GM12873 (cell line): ENCODE measurements around the gene UGT2A1.

Source experiments
- CTCF ChIP-seq: IDR thresholded peaks from 2 replicates; pipeline ENCODE4 v1.5.1; 2012; ENCODE audit warnings: low read depth, mild to moderate bottlenecking, moderate library complexity, low read length, control low read depth; ENCODE audit not compliant: insufficient read depth; ENCODE audit errors: missing control alignments

Gene UGT2A1

GRCh38 chr4:69584135-69584534 is 68.9 kb downstream of the UGT2A1 start:
- no peak for TF ChIP-seq CTCF

- TF ChIP-seq CTCF, result no peak
These were observed 69.5 kb downstream of the UGT2A1 start for GRCh38 chr4:69583543-69583942.

GRCh38 chr4:69577245-69577644 is 75.8 kb downstream of the UGT2A1 start:
- TF ChIP-seq CTCF, result no peak

GRCh38 chr4:69576251-69576877 is 76.7 kb downstream of the UGT2A1 start:
- no peak for TF ChIP-seq CTCF

- no peak for TF ChIP-seq CTCF
These were observed 84.3 kb downstream of the UGT2A1 start for GRCh38 chr4:69568787-69569186.

GRCh38 chr4:69563424-69563823 is 89.6 kb downstream of the UGT2A1 start:
- TF ChIP-seq CTCF, result no peak

- TF ChIP-seq CTCF, result no peak
These were observed 103.4 kb downstream of the UGT2A1 start for GRCh38 chr4:69549651-69550050.
